ENCODE results near the gene TMPRSS3.

TMPRSS3 gene

DNA sequence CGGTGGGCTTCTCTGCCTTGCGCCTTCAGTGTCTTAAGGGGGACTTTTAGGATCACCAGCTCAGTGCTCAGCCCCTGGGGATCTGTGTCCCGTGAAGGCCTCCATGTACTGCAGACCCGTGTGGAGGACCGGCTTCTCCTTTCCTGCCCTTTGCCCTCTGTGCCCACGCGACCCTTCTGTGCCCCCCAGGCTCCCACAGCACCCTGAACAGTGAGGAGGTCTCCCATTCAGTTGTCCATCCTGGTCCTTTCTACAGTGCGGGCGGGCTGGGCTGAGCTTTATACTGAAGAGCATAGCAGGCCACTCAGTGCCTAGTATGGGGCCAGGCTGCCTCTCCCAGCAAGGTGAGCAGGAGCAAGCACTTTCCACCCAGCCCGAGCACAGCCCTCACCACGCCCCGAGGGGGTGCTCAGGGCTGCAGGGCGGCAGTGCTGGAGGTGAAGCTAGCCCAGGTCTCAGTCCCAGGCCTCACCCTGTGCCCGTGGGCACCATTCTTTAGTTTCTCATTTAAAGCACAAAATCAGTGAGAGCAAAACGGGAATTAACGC, 21.9 kb downstream of the TMPRSS3 start:
- in situ Hi-C loops (cut with MboI; ENCODE audit: low sequenced_read_pairs, unreplicated experiment): no loop called here
- TF ChIP-seq, protein P1, sequence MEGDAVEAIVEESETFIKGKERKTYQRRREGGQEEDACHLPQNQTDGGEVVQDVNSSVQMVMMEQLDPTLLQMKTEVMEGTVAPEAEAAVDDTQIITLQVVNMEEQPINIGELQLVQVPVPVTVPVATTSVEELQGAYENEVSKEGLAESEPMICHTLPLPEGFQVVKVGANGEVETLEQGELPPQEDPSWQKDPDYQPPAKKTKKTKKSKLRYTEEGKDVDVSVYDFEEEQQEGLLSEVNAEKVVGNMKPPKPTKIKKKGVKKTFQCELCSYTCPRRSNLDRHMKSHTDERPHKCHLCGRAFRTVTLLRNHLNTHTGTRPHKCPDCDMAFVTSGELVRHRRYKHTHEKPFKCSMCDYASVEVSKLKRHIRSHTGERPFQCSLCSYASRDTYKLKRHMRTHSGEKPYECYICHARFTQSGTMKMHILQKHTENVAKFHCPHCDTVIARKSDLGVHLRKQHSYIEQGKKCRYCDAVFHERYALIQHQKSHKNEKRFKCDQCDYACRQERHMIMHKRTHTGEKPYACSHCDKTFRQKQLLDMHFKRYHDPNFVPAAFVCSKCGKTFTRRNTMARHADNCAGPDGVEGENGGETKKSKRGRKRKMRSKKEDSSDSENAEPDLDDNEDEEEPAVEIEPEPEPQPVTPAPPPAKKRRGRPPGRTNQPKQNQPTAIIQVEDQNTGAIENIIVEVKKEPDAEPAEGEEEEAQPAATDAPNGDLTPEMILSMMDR (IDR thresholded peaks at IDR 0.05; ENCODE audit: borderline replicate concordance, control extremely low read depth, extremely low read depth, insufficient read depth, missing control alignments): no peak
- DNase-seq (ENCODE audit: low spot score): no peak

DNA sequence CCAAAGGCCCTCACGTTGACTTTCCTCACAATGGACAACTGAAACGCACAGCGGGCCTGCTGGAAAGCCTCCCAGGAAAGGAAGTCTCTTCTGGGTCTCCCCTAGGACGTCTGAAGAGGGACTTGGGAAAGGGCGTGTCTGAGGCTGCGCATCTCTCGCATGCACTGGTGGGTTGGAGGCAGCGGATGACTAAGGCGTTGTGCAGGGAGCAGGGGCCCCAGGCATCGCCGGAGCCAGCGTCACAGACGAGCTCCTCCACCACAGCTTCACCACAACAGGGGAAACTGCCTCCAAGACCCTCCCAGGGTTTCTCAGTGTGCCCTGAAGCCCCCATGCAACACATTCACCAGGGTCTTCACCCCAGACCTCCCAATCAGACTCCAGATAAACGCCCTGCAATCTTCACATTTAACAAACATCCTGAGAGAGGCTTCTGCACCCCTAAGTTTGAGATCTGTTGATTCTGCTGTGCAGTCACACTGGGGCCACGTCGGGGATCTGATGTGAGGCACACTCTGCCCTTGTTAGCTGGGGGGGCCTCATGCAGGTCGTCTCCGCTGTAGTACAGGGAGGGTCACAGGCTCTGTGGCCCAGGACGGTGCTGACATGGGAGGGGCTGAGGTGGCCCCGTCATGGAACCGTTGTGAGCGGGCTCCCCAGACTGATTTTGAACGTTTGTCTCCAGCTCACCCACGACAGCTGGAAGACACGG, 22.5 kb downstream of the TMPRSS3 start:
- TF ChIP-seq, protein P1 (IDR thresholded peaks at IDR 0.05; ENCODE audit: borderline replicate concordance, control extremely low read depth, extremely low read depth, insufficient read depth, missing control alignments): no peak
- in situ Hi-C loops (cut with MboI; ENCODE audit: low sequenced_read_pairs, unreplicated experiment): no loop called here
- DNase-seq (ENCODE audit: low spot score): no peak

DNA sequence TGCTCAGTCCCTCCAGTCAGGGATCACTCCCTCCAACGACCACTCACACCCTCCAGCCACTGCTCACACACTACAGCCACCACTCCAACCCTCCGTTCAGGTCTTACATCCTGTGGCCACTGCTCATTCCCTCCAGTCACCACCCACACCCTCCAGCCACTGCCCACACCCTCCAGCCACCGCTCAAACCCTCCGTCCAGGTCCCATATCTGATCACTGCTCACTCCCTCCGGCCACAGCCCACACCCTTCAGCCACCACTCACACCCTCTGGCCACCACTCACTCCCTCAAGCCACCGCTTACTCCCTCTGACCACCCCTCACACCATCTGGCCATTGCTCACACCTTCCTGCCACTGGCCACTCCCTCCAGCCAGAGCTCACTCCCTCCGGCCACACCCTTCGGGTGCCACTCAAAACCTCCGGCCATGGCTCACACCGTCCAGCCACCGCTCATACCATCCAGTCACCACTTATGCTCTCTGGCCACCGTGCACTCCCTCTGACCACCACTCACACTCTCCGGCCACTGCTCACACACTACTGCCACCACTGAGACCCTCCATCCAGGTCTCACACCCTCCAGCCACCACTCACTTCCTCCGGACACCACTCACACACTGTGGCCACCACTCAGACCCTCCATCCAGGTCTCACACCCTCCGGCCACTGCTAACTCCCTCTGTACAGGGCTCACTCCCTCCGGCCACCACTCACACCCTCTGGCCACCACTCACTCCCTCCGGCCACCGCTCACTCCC, 24.8 kb downstream of the TMPRSS3 start:
- TF ChIP-seq, protein P1 (IDR thresholded peaks at IDR 0.05; ENCODE audit: borderline replicate concordance, control extremely low read depth, extremely low read depth, insufficient read depth, missing control alignments): no peak
- in situ Hi-C loops (cut with MboI; ENCODE audit: low sequenced_read_pairs, unreplicated experiment): no loop called here
- DNase-seq (ENCODE audit: low spot score): no peak

DNA sequence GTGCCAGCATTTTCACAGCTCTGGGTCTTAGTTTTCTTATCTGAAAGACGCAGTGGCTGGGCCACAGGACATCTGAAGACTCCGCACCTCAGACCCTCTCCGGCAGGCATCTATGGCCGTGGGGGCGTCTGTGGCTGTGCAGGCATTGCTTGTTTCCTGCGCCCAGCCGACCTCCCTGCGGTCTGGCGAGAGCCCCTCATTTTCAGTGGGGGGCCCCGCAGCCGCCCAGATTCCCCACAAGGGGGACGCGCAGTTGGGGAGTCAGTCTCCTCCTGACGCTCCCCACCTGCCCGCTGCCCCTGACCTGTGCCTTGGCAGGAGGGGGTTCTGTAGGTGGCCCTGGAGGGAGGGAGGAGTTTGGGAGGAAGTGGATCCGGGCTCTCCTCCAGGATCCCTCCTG, 26.0 kb downstream of the TMPRSS3 start:
- in situ Hi-C loops (cut with MboI; ENCODE audit: low sequenced_read_pairs, unreplicated experiment): no loop called here

DNA sequence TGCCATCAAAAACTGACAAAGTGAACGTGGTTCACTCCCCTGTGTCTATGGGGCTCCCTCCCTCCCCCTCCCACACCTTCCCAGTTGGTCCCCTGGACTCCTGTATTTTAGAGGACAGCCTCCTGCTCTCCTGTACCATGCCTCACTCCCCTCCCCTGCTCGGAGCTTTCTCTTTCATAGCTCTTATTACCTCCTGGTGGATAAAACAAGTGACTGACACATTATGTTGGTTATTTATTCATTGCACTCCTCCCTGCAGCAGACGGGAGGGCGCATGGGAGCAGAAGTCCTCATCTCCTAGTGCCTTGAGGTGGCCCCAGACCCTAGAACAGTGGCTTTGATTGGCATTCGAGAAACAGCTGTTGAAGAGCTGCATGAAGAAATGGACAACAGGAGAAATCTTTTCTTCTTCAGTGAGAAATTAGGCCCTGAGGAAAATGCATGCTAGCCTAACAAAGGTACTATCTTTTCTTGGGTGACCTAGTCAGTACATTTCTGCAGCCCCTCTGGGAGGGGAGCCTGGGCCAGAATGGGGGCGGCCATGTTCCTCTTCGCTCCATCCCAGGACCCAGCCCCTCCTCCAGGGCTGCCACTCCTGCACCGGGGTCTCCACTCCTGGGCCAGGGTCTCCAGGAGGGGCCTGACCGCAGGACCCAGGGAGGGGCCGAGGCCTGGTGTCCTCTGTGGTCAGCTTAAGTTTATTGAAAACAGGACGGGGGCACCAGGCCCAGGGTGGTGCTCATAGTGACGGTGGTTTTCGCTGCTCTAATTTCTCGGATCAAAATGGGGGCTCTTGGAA, 28.3 kb downstream of the TMPRSS3 start:
- in situ Hi-C loops (cut with MboI; ENCODE audit: low sequenced_read_pairs, unreplicated experiment): no loop called here
- TF ChIP-seq, protein P1 (IDR thresholded peaks at IDR 0.05; ENCODE audit: borderline replicate concordance, control extremely low read depth, extremely low read depth, insufficient read depth, missing control alignments): no peak
- DNase-seq (ENCODE audit: low spot score): no peak

More for the DNA sequence above, 26.0 kb downstream of the TMPRSS3 start:
- DNase-seq (ENCODE audit: low spot score): no peak
- TF ChIP-seq, protein P1 (IDR thresholded peaks at IDR 0.05; ENCODE audit: borderline replicate concordance, control extremely low read depth, extremely low read depth, insufficient read depth, missing control alignments): no peak
